ENCODE data around the gene RCVRN.

The RCVRN gene

GRCh38 chr17:9905078-9905415, at the start of gene RCVRN:
TSS of gene RCVRN (minus strand) at chr17:9905271. CDS start at chr17:9905180, 91 bp downstream.
- DNase-seq: no peak

DNA sequence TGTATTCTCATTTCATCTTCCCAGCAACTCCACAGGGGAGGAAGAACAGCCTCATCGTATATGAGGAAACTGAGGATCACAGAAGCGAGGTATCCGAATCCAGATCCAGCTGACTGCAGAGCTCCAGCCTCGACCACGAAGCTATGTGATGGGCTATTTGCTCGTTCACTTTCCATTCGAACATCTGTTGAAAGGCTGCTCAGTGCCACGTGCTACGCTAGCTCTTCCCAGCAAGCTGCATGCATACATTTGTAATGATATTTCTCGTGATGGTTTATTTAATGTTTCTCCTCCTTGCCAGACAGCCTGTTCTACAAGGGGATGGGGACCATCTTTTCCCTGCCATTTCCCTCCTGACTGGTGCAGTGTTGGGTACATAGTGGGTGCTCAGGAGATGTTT, 48.4 kb upstream of the RCVRN start:
- no peak for DNase-seq

- DNase-seq: no peak
These were observed 46.7 kb upstream of the RCVRN start for GRCh38 chr17:9951803-9952202.

DNA sequence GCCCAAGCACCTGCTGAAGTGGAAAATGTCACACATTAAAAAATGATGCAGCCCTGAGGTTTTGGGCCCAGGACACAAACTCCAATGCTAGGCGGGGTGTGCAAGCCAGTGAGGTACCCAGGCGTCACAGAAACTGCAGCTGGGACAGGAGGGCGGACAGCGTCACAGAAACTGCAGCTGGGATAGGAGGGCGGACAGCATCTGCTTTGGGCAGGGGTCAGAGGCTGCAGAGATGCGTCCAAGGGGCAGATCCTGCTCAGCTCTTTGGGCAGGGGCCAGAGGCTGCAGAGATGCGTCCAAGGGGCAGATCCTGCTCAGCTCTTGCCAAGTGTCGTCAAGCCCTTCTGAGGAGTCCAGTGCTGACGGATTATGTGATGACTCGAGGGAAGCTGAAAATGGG, 43.9 kb upstream of the RCVRN start:
- DNase-seq: no peak

DNA sequence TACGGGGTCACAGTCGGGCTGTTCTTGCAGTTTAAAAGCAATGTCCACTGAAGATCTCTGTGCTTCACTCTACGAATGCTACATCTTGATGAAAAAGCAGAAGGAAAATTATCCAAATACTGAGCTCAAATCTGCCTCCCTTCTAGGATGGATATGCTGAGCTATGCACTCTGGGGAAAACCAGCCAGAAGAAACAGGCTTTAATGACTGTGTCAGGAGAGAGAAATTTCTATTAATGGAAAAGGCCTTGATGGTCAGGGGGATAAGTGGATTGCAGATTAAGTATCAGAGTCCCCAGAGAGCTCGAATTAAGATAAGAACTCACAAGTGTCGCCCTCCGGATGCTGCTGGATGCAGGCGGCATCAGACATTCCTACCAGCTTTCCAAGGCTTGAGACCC, 39.6 kb upstream of the RCVRN start:
- DNase-seq: no peak

- DNase-seq: no peak
These were observed 38.3 kb upstream of the RCVRN start for GRCh38 chr17:9943343-9943742.

DNA sequence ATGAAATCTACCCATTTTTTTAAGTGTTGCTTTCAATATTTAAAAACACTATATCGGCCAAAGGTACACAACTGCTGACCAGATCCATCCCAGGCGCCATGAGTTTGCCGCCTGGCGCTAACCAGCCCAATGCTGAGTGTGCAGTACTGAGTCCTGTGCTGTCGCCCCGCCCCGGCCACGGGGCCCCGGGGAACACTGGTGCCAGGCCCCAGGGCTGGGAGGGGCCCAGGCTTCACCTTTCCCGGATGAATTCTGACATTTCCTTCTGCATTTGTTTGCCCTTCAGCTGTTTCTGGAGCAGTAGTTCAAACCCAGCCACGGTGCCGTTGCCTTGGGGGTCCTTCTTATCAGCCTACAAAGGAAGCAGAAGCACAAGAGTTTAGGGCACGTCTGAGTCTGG, 37.8 kb upstream of the RCVRN start:
- no peak for DNase-seq

GRCh38 chr17:9941305-9941704, 36.2 kb upstream of the RCVRN start:
- no peak for DNase-seq

- DNase-seq: no peak
These were observed 35.8 kb upstream of the RCVRN start for GRCh38 chr17:9940841-9941240.

GRCh38 chr17:9938764-9939163, 33.7 kb upstream of the RCVRN start:
- DNase-seq: no peak

GRCh38 chr17:9937901-9938300, 32.8 kb upstream of the RCVRN start:
- no peak for DNase-seq

DNA sequence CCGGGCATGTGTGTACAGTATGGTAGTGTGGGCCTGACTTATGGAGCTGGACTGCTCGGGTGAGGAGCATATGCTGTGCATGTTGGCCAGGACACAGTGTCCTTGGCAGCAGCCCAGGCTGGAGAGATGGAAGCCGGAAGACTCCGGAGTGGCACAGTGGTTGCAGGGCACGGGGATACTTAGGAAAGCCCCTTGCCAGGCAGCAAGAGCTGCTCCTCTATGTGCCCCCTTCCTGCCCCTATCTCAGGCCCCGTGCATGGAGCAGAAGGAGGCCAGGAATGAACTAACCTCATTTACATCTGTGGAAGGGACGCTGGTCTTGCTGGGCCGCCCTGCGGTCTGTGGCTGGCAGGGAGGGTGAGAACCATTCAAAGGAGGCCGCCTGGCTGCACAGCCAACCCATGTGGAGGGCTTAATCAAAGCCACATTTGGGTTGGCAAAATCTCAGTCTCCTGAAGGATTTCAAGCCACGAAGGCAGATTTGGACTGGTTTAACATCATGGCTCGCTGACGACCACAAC, 32.2 kb upstream of the RCVRN start:
- DNase-seq: no peak

GRCh38 chr17:9936095-9936494, 31.0 kb upstream of the RCVRN start:
- no peak for DNase-seq

- DNase-seq: no peak
These were observed 30.3 kb upstream of the RCVRN start for GRCh38 chr17:9935408-9935807.

- DNase-seq: no peak
These were observed 29.3 kb upstream of the RCVRN start for GRCh38 chr17:9934331-9934730.

GRCh38 chr17:9932491-9932890, 27.4 kb upstream of the RCVRN start:
- DNase-seq: no peak

DNA sequence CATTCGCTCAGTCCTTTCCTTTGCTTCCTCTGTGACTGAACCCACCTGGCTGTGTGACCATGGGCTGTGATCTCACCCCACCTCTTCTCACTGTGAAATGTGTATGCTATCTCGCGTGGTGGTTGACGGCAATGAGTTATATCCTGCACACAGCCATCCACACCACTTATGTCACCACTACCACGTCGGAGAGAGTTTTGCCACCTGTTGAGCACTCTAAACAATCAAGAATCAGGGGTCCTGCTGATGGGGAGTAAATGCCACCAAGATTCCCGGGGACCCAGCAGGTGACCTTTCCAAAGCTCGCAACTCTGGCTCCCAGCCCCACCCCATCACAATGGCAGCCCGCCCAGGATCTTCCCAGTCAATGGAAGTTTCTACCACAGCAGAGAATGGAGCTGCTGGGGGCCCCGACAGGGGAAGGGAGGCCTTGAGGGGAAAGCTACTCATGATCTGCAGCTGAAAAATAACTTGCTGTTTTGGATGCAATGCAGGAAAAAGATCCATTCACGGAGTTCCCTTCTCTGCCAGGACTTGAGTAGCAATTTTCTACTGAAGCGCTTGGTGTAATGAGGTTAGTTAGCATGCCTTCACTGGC, 26.2 kb upstream of the RCVRN start:
- no peak for DNase-seq

DNA sequence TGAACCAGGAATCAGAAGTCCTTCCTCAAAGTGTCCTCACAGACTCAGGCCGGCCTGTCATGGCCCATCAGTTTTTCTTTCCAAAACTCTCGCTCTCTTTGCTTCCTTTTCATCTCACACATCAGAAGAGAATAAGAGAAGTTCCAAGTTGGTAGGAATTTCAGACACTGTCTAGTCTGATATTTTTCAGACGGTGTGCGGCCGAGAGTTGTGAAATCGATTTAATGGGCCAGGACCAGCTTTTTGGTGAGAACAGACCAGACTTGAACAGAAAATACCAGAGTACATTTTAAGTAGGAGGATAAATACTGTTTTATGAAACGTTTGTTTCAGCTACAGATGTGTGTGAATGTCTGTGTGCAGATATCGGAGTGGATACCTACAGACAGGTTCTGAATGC, 24.8 kb upstream of the RCVRN start:
- DNase-seq: no peak

DNA sequence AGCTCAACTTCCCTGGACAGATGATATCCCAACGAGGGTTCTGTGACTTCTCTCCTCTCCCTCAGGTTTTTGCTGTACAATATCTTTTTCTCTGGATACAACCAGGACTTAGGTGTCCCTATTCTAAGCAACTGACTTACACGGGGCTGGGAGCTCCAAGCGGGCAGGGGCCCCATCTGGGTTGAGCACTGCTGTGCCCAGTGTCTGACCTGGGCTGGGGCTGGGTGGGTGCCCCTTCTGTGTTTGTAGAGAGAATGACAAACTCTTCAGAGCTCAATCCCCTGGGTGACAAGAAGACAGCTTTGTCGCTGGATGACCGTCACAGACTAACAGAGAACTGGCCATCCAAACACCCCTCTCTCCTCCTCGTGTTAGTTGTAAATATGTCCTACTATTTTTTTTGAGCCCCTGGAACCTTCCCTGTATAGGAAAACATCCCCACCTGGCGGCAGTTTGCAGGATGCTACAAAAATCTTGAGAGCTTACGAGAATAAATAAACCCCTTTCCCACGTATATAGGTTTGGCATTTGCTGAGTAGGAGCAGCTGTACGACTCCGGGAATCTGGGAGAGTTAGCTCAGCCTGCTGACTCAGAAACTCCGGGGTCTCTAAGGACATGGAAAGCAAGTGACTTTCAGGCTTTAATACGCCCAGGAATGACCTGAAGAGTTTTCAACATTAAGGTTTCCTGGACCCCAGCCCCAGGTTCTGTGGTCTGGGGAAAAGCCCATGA, 23.7 kb upstream of the RCVRN start:
- DNase-seq: no peak

GRCh38 chr17:9926150-9926804, 21.2 kb upstream of the RCVRN start:
- no peak for DNase-seq

GRCh38 chr17:9925457-9925856, 20.4 kb upstream of the RCVRN start:
- no peak for DNase-seq

DNA sequence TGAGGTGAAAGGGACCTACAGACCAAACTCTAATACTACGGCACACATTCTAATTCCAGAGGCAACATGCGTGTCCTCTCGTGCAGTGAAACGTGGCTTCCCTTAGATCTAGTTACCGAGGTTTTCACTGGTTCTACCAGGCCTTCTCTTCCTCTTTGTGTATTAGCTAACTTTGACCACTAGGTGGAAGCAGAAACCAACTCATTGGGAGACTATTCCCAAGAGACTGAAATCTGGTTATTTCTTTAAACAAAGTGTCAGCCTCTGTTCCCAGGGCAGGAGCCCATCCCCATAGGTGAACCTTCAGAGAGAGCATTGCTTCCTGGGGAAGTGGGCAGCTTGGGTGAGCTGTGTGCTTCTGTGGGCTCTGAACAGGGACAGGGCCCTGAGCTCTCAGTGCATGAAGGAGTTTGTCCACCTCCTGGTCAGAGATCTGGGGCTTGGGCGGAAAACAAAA, 19.7 kb upstream of the RCVRN start:
- no peak for DNase-seq

DNA sequence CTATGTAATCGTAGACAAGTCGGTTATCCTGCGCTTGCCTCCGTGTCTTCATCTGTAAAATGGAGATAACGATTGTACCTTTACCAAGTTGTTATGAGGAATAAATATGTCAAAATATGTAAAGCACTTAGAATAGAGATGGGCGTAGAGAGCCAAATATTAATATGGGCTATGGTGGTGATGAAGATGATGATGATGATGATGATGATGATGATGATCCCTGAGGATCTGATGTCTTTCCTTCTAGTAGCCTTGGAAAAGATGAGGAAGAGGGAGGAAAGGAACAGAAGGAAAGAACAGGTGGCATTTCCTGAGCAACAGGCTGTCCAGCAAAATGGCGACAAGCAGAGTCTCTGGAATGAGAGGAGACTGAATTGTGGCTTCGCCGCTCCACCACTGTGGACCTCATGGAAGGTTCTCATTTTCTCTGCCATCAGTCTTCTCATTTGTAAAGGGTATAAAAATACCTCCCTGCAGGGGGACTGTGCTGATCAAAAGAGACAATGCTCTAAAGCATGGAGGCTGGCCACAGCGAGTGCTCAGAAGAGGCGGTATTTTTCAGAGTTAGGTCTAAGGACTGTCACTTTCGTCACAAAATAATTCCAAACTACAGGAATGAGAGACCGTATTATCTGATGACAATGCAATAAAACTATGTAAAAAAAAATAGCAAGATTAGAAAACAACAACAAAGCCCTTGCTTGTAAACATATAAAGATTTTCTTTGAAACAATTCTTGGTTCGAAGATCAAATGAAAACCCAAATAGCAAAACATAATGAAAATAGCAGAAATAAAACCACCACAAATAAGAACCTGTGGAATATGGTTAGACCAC, 17.2 kb upstream of the RCVRN start:
- no peak for DNase-seq

Measured in CD4-positive, alpha-beta T cell treated with Interleukin-15 for 1 hour (primary cell).